Endothelial cell of umbilical vein (primary cell): ENCODE results near the gene GSTT4. TPM values are rescaled to one million over a fixed set of nuclear protein-coding genes. Genes with fewer than 3 reads are reported as not detected.

Experiments
- BruUV-seq: library from RNA; stranded (reverse); fragments of 400-500 nt; replicated peaks from 2 replicates; lab custom pipeline; 2021; lab: Mats Ljungman, UMichigan
- CTCF ChIA-PET: fragments of 300-600, 350-600 bp; sonication (Branson Sonifier 250); formaldehyde crosslinking; loops from one replicate; lab custom pipeline; 2021; ENCODE audit warnings: antibody characterized with exemption, inconsistent platforms; lab: Charles Lee
- POLR2A ChIA-PET: fragments of 300-600, 350-600 bp; sonication (Branson Sonifier 250); formaldehyde crosslinking; loops from one replicate; lab custom pipeline; 2021; ENCODE audit warnings: antibody characterized with exemption, inconsistent platforms; lab: Charles Lee
- DNase-seq: peaks from one replicate; pipeline ENCODE4 v3.0.0-alpha.2; 2011; ENCODE audit warnings: low read depth, low spot score
- FAIRE-seq: peaks from 2 replicates; lab custom pipeline; 2011; peaks lifted over from hg19 to GRCh38; lab: Jason Lieb, UNC
- H2AFZ ChIP-seq: 2 replicates; pipeline ENCODE4 v1.6.0; 2012; ENCODE audit warnings: low read depth, low read length, control low read depth, inconsistent platforms
- H3K27ac ChIP-seq: 2 replicates; pipeline ENCODE4 v1.5.1; 2011; ENCODE audit warnings: low read depth, mild to moderate bottlenecking, control low read depth, low read length, moderate library complexity; ENCODE audit not compliant: insufficient read depth
- H3K27me3 ChIP-seq, 2 experiments: 2 replicates each; pipeline versions ENCODE4 v1.6.0 to v1.6.1; 2011; ENCODE audit warnings: low read length in 2 of 2, mixed read lengths in 1 of 2; ENCODE audit not compliant: control insufficient read depth in 2 of 2, insufficient read depth in 2 of 2
- H3K36me3 ChIP-seq, 2 experiments: 2 replicates in 1 of 2; 3 replicates in 1 of 2; pipeline ENCODE4 v1.5.1; 2011; ENCODE audit warnings: low read length in 2 of 2, mild to moderate bottlenecking in 1 of 2, moderate library complexity in 1 of 2; ENCODE audit not compliant: control insufficient read depth in 2 of 2, insufficient read depth in 2 of 2; ENCODE audit errors: extremely low read depth in 1 of 2
- H3K4me1 ChIP-seq: 3 replicates; pipeline ENCODE4 v1.5.1; 2011; ENCODE audit warnings: mild to moderate bottlenecking, low read length; ENCODE audit not compliant: control insufficient read depth, insufficient read depth; ENCODE audit errors: extremely low read depth
- H3K4me2 ChIP-seq: 2 replicates; pipeline ENCODE4 v1.6.1; 2011; ENCODE audit warnings: low read length, control low read depth, mixed read lengths; ENCODE audit not compliant: insufficient read depth
- H3K4me3 ChIP-seq, 3 experiments: fragments of 200-600 bp in 1 of 3; sonication (generic), shearing (Covaris generic) in 1 of 3; replicated peaks in 1 of 3; 2 replicates each; pipeline ENCODE4 v1.5.1; 2011 to 2016; ENCODE audit warnings: control low read depth in 3 of 3, low read length in 3 of 3, mild to moderate bottlenecking in 2 of 3, inconsistent platforms in 1 of 3, low read depth in 1 of 3, moderate library complexity in 1 of 3; ENCODE audit not compliant: insufficient read depth in 1 of 3
- H3K79me2 ChIP-seq: 2 replicates; pipeline ENCODE4 v1.6.0; 2012; ENCODE audit warnings: low read length, inconsistent platforms; ENCODE audit not compliant: control insufficient read depth, insufficient read depth
- H3K9ac ChIP-seq: replicated peaks from 2 replicates; pipeline ENCODE3; 2011; ENCODE audit warnings: low read length, control low read depth; ENCODE audit not compliant: insufficient read depth; ENCODE audit errors: extremely low read depth
- H3K9me1 ChIP-seq: replicated peaks from 3 replicates; pipeline ENCODE4 v1.6.0; 2011; ENCODE audit warnings: mild to moderate bottlenecking, low read length; ENCODE audit not compliant: control insufficient read depth, insufficient read depth; ENCODE audit errors: extremely low read depth
- H3K9me3 ChIP-seq: replicated peaks from 2 replicates; pipeline ENCODE4 v1.5.1; 2012; ENCODE audit warnings: low read length, inconsistent platforms; ENCODE audit not compliant: control insufficient read depth, insufficient read depth
- H4K20me1 ChIP-seq: replicated peaks from 2 replicates; pipeline ENCODE3; 2011; ENCODE audit warnings: mild to moderate bottlenecking, low read length; ENCODE audit not compliant: control insufficient read depth, insufficient read depth; ENCODE audit errors: extremely low read depth
- EZH2 ChIP-seq: IDR thresholded peaks from 2 replicates; pipeline ENCODE4 v1.6.1; 2012; ENCODE audit warnings: borderline replicate concordance, low read depth, mild to moderate bottlenecking, moderate library complexity, low read length, inconsistent platforms; ENCODE audit not compliant: severe bottlenecking
- FOS ChIP-seq: IDR thresholded peaks from 2 replicates; pipeline ENCODE4 v1.6.1; 2011; ENCODE audit warnings: mild to moderate bottlenecking, low read length, moderate library complexity, borderline replicate concordance; ENCODE audit not compliant: insufficient read depth
- JUN ChIP-seq: IDR thresholded peaks from 2 replicates; pipeline ENCODE4 v1.6.1; 2011; ENCODE audit warnings: borderline replicate concordance, low read depth; ENCODE audit not compliant: insufficient read length, insufficient read depth
- MYC ChIP-seq: IDR thresholded peaks from one replicate; pipeline ENCODE4 v1.6.1; 2011; ENCODE audit warnings: mild to moderate bottlenecking, low read depth, low read length
- POLR2A ChIP-seq: IDR thresholded peaks from 2 replicates; pipeline ENCODE4 v1.6.1; 2012; ENCODE audit warnings: low read depth, mild to moderate bottlenecking, control low read depth, low read length
- POLR2AphosphoS5 ChIP-seq: IDR thresholded peaks from 2 replicates; pipeline ENCODE4 v1.6.1; 2012; ENCODE audit warnings: low read depth, mild to moderate bottlenecking, control low read depth, low read length, moderate library complexity; ENCODE audit not compliant: insufficient read depth
- dilution Hi-C: fragments of 300-500 bp; cut with MboI; formaldehyde crosslinking; loops from one replicate; pipeline ENCODE4 v1.15.0; 2019; ENCODE audit warnings: low sequenced_read_pairs; ENCODE audit not compliant: extremely low pct_ligation_motif_present
- intact Hi-C: fragments of 100-400 bp; cut with micrococcal nuclease; formaldehyde crosslinking; loops from one replicate; pipeline ENCODE4 v1.10.0; 2022
- polyA plus RNA-seq, 4 experiments: library from polyadenylated mRNA; depleted of rRNA in 3 of 4; stranded (reverse) in 3 of 4; unstranded in 1 of 4; fragments of >200 nt; gene quantifications; 2 replicates each; pipeline versions ENCODE4 v1.2.1 to v1.2.3, GENCODE V29; 2011 to 2012; ENCODE audit warnings: missing spikeins in 1 of 4
- total RNA-seq: library from RNA; stranded (reverse); gene quantifications from 2 replicates; pipeline ENCODE4 v1.2.3, GENCODE V29; 2021
- TF ChIP-seq, protein P1 (sequence below), 2 donors: IDR thresholded peaks; 1 replicate in 1 of 2; 2 replicates in 1 of 2; pipeline ENCODE4 v1.5.1; 2011; ENCODE audit warnings: low read length in 2 of 2, mild to moderate bottlenecking in 2 of 2, moderate library complexity in 2 of 2, control low read depth in 1 of 2, inconsistent platforms in 1 of 2, low read depth in 1 of 2; ENCODE audit not compliant: insufficient read depth in 1 of 2; ENCODE audit errors: extremely low read depth in 1 of 2
- TF ChIP-seq, protein P2 (sequence below): IDR thresholded peaks from 2 replicates; pipeline ENCODE4 v1.6.1; 2011; ENCODE audit not compliant: insufficient read depth, insufficient read length

GSTT4 gene
- total and polyA plus RNA-seq, 2 donors (not counting 3 experiments of a cell fraction or from before 2014, with no cell fraction given): not detected

DNA sequence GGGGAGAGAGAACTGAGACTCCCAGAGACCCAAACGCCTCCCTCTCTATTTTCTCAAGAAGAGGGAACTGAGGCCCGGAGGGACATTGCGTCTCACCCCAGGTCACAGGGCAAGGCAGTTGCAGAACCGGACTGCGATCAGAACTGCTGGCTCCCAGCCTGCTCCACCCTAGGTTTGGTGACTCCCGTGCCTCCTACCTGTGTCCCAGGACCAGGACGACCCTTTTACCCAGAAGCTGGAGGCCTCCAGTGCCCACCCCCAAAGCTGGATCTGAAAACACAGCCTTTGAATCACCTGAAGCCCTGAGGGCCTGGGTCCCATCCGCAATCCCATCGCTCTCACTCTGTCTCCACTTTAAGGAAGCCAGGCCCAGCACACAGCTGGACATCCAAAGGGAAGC, 1.4 kb downstream of the GSTT4 start:
- Histone ChIP-seq H3K4me2 (no peak overlapping the region), H4K20me1 (no peaks in the 10 kb centered on the region), H3K36me3 (no peaks in the 10 kb centered on the region), H3K9ac (no peak overlapping the region), H3K79me2 (no peaks in the 10 kb centered on the region), H3K9me3 (no peaks in the 10 kb centered on the region), H3K4me3 (no peak overlapping the region), H3K27me3 (no peaks in the 10 kb centered on the region), H3K9me1 (no peaks in the 10 kb centered on the region), H3K27ac (no peak overlapping the region), H2AFZ (no peak overlapping the region), H3K4me1 (no peaks in the 10 kb centered on the region)
- DNase-seq (no peak), FAIRE-seq (no peak)
- CTCF ChIA-PET: interaction anchor here (1.0 to 1.3 kb wide), 2 partner anchors 143 to 171 kb away, joined by 3 to 4 read pairs; no protein-coding TSS in a partner anchor
- dilution Hi-C loops (no loop called here), intact Hi-C loops (no loop called here)
- POLR2A ChIA-PET: no interaction called here
- no TSS peak for BruUV-seq
- no peak for TF ChIP-seq MYC
- TF ChIP-seq, protein P1, sequence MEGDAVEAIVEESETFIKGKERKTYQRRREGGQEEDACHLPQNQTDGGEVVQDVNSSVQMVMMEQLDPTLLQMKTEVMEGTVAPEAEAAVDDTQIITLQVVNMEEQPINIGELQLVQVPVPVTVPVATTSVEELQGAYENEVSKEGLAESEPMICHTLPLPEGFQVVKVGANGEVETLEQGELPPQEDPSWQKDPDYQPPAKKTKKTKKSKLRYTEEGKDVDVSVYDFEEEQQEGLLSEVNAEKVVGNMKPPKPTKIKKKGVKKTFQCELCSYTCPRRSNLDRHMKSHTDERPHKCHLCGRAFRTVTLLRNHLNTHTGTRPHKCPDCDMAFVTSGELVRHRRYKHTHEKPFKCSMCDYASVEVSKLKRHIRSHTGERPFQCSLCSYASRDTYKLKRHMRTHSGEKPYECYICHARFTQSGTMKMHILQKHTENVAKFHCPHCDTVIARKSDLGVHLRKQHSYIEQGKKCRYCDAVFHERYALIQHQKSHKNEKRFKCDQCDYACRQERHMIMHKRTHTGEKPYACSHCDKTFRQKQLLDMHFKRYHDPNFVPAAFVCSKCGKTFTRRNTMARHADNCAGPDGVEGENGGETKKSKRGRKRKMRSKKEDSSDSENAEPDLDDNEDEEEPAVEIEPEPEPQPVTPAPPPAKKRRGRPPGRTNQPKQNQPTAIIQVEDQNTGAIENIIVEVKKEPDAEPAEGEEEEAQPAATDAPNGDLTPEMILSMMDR (IDR thresholded peaks at IDR 0.05; ENCODE audit: extremely low read depth in 1 of 2, insufficient read depth in 1 of 2, low read depth in 1 of 2, low read length in 2 of 2): no peak
- no peak for TF ChIP-seq EZH2
- no peak for TF ChIP-seq POLR2AphosphoS5
- no peak for TF ChIP-seq POLR2A
- no peak for TF ChIP-seq FOS
- no peak for TF ChIP-seq JUN
- TF ChIP-seq, protein P2, sequence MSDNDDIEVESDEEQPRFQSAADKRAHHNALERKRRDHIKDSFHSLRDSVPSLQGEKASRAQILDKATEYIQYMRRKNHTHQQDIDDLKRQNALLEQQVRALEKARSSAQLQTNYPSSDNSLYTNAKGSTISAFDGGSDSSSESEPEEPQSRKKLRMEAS: no peak
